Hematopoietic multipotent progenitor cell treated with erythropoietin and hydrocortisone succinate and interleukin-3 and kit ligand, for 15 days (in vitro differentiated cells): ENCODE results near the gene PRKAG2.

Source experiments
- DNase-seq: peaks from one replicate; pipeline ENCODE4 v3.0.0-alpha.2; 2015; ENCODE audit warnings: low spot score

PRKAG2 gene

GRCh38 chr7:151744051-151744580 lies 132.8 kb downstream of the PRKAG2 start:
- DNase-seq = no peak

- no peak for DNase-seq
These were observed 133.4 kb downstream of the PRKAG2 start for GRCh38 chr7:151743481-151743983.

- DNase-seq = no peak
These were observed 134.0 kb downstream of the PRKAG2 start for GRCh38 chr7:151742713-151743480.

GRCh38 chr7:151741585-151741984 lies 135.3 kb downstream of the PRKAG2 start:
- no peak for DNase-seq

GRCh38 chr7:151740081-151740851 lies 136.6 kb downstream of the PRKAG2 start:
- DNase-seq = no peak

- no peak for DNase-seq
These were observed 138.0 kb downstream of the PRKAG2 start for GRCh38 chr7:151738925-151739324.

GRCh38 chr7:151736403-151736909 lies 140.5 kb downstream of the PRKAG2 start:
- no peak for DNase-seq

GRCh38 chr7:151735851-151736402 lies 141.0 kb downstream of the PRKAG2 start:
- DNase-seq = no peak

GRCh38 chr7:151735186-151735850 lies 141.6 kb downstream of the PRKAG2 start:
- no peak for DNase-seq

GRCh38 chr7:151732834-151733592 lies 143.9 kb downstream of the PRKAG2 start:
- no peak for DNase-seq

GRCh38 chr7:151732292-151732691 lies 144.6 kb downstream of the PRKAG2 start:
- DNase-seq = no peak

GRCh38 chr7:151731022-151731441 lies 145.9 kb downstream of the PRKAG2 start:
- DNase-seq = no peak

- DNase-seq = no peak
These were observed 146.3 kb downstream of the PRKAG2 start for GRCh38 chr7:151730591-151730990.

- DNase-seq = no peak
These were observed 147.4 kb downstream of the PRKAG2 start for GRCh38 chr7:151729521-151729921.

- no peak for DNase-seq
These were observed 148.2 kb downstream of the PRKAG2 start for GRCh38 chr7:151728746-151729145.

- DNase-seq = no peak
These were observed 148.6 kb downstream of the PRKAG2 start for GRCh38 chr7:151728286-151728660.

GRCh38 chr7:151727579-151728285 lies 149.2 kb downstream of the PRKAG2 start:
- DNase-seq = no peak

- DNase-seq = no peak
These were observed 150.0 kb downstream of the PRKAG2 start for GRCh38 chr7:151726652-151727578.
